Activated T-cell treated with anti-CD3 and anti-CD28 coated beads, Interleukin-2, amount 50 U/mL, for 4 hours (primary cell): ENCODE measurements around the gene AREL1. TPM values are rescaled to one million over a fixed set of nuclear protein-coding genes. Genes with fewer than 3 reads are reported as not detected.

ENCODE experiments used
- ATAC-seq, 2 donors: fragments of 200-7000 bp; cut with Tn5 transposase; one replicate each; pipeline ENCODE4 v1.10.0; 2021
- DNase-seq: peaks from one replicate; pipeline ENCODE4 v3.0.0-alpha.2; 2020
- H3K27me3 Mint-ChIP-seq: one replicate; pipeline ENCODE4 v1.8.0; 2021; ENCODE audit warnings: low read depth, mixed read lengths
- H3K36me3 Mint-ChIP-seq: one replicate; pipeline ENCODE4 v1.8.0; 2022; ENCODE audit warnings: mixed read lengths; ENCODE audit not compliant: insufficient read depth
- H3K4me1 Mint-ChIP-seq: one replicate; pipeline ENCODE4 v1.8.0; 2021; ENCODE audit warnings: low read depth, mixed read lengths
- H3K4me3 Mint-ChIP-seq: one replicate; pipeline ENCODE4 v1.8.0; 2021; ENCODE audit warnings: mild to moderate bottlenecking, moderate library complexity, mixed read lengths
- H3K9me3 Mint-ChIP-seq: one replicate; pipeline ENCODE4 v1.8.0; 2021; ENCODE audit warnings: mixed read lengths
- total RNA-seq, 3 donors: library from RNA; stranded (reverse); gene quantifications; one replicate each; pipeline ENCODE4 v1.2.1, GENCODE V29; 2021

Gene AREL1
- total RNA-seq, 3 donors from 2014 or later = 31.1 to 38.0 (median 32.5) TPM

- Mint-ChIP-seq H3K36me3 (peaks cover 16% of the 10 kb centered on the region), H3K27me3 (no peaks in the 10 kb centered on the region), H3K9me3 (no peaks in the 10 kb centered on the region), H3K4me1 (peaks cover 58% of the 10 kb centered on the region), H3K4me3 (peak overlapping the region; percentile 96)
- ATAC-seq = no peak
- no peak for DNase-seq
Observed at GRCh38 chr14:74711651-74712050, 1.2 kb downstream of the AREL1 start.

- no peaks in the 10 kb centered on the region for H3K27me3 Mint-ChIP-seq
- H3K36me3 Mint-ChIP-seq = peaks cover 6% of the 10 kb centered on the region
- ATAC-seq (no peak), DNase-seq (no peak)
- no peaks in the 10 kb centered on the region for H3K9me3 Mint-ChIP-seq
- H3K4me3 Mint-ChIP-seq = peak overlapping the region; percentile 31
- H3K4me1 Mint-ChIP-seq = peaks cover 53% of the 10 kb centered on the region
Observed at GRCh38 chr14:74710480-74710879, 2.4 kb downstream of the AREL1 start.

GRCh38 chr14:74705613-74706500 lies 7.0 kb downstream of the AREL1 start:
- H3K36me3 Mint-ChIP-seq = peaks cover 19% of the 10 kb centered on the region
- peaks cover 7% of the 10 kb centered on the region for H3K9me3 Mint-ChIP-seq
- ATAC-seq (no peak), DNase-seq (no peak)
- H3K4me1 Mint-ChIP-seq = peaks cover 47% of the 10 kb centered on the region
- no peaks in the 10 kb centered on the region for H3K27me3 Mint-ChIP-seq
- H3K4me3 Mint-ChIP-seq = no peak overlapping the region

GRCh38 chr14:74704656-74705055 lies 8.2 kb downstream of the AREL1 start:
- no peaks in the 10 kb centered on the region for H3K27me3 Mint-ChIP-seq
- H3K4me1 Mint-ChIP-seq = peaks cover 36% of the 10 kb centered on the region
- no peak for ATAC-seq
- peaks cover 22% of the 10 kb centered on the region for H3K36me3 Mint-ChIP-seq
- H3K9me3 Mint-ChIP-seq = peaks cover 7% of the 10 kb centered on the region
- DNase-seq = no peak
- H3K4me3 Mint-ChIP-seq = no peak overlapping the region

- H3K27me3 Mint-ChIP-seq = no peaks in the 10 kb centered on the region
Observed at GRCh38 chr14:74703043-74703442, 9.8 kb downstream of the AREL1 start.

GRCh38 chr14:74702293-74702692 lies 10.6 kb downstream of the AREL1 start:
- Mint-ChIP-seq H3K27me3 (no peaks in the 10 kb centered on the region), H3K36me3 (peaks cover 26% of the 10 kb centered on the region), H3K9me3 (peaks cover 7% of the 10 kb centered on the region), H3K4me3 (no peak overlapping the region), H3K4me1 (peaks cover 30% of the 10 kb centered on the region)
- no peak for DNase-seq
- no peak for ATAC-seq

More at GRCh38 chr14:74703043-74703442, 9.8 kb downstream of the AREL1 start:
- Mint-ChIP-seq H3K9me3 (peaks cover 7% of the 10 kb centered on the region), H3K4me1 (peaks cover 30% of the 10 kb centered on the region), H3K4me3 (no peak overlapping the region), H3K36me3 (peaks cover 26% of the 10 kb centered on the region)
- no peak for DNase-seq
- no peak for ATAC-seq

- Mint-ChIP-seq H3K27me3 (no peaks in the 10 kb centered on the region), H3K9me3 (peaks cover 7% of the 10 kb centered on the region), H3K4me3 (no peak overlapping the region), H3K4me1 (peaks cover 24% of the 10 kb centered on the region), H3K36me3 (peaks cover 28% of the 10 kb centered on the region)
- DNase-seq (no peak), ATAC-seq (no peak)
Observed at GRCh38 chr14:74698465-74698864, 14.4 kb downstream of the AREL1 start.

- no peaks in the 10 kb centered on the region for H3K27me3 Mint-ChIP-seq
- no peak for ATAC-seq
- H3K9me3 Mint-ChIP-seq = peaks cover 5% of the 10 kb centered on the region
- no peak for DNase-seq
- peaks cover 25% of the 10 kb centered on the region for H3K36me3 Mint-ChIP-seq
- H3K4me3 Mint-ChIP-seq = no peak overlapping the region
- H3K4me1 Mint-ChIP-seq = peaks cover 23% of the 10 kb centered on the region
Observed at GRCh38 chr14:74697976-74698375, 14.9 kb downstream of the AREL1 start.

- Mint-ChIP-seq H3K36me3 (peaks cover 21% of the 10 kb centered on the region), H3K27me3 (no peaks in the 10 kb centered on the region), H3K9me3 (peaks cover under 1% of the 10 kb centered on the region), H3K4me3 (no peak overlapping the region), H3K4me1 (peaks cover 19% of the 10 kb centered on the region)
- no peak for DNase-seq
- ATAC-seq = no peak
Observed at GRCh38 chr14:74697543-74697942, 15.3 kb downstream of the AREL1 start.

- no peaks in the 10 kb centered on the region for H3K27me3 Mint-ChIP-seq
- H3K36me3 Mint-ChIP-seq = peaks cover 19% of the 10 kb centered on the region
Observed at GRCh38 chr14:74697011-74697410, 15.9 kb downstream of the AREL1 start.

GRCh38 chr14:74695406-74695805 lies 17.5 kb downstream of the AREL1 start:
- Mint-ChIP-seq H3K4me1 (peaks cover 11% of the 10 kb centered on the region), H3K27me3 (no peaks in the 10 kb centered on the region), H3K4me3 (no peak overlapping the region), H3K9me3 (no peaks in the 10 kb centered on the region), H3K36me3 (peaks cover 13% of the 10 kb centered on the region)
- DNase-seq (no peak), ATAC-seq (no peak)

More at GRCh38 chr14:74697011-74697410, 15.9 kb downstream of the AREL1 start:
- Mint-ChIP-seq H3K9me3 (no peaks in the 10 kb centered on the region), H3K4me3 (no peak overlapping the region), H3K4me1 (peaks cover 18% of the 10 kb centered on the region)
- ATAC-seq = no peak
- DNase-seq = no peak

- Mint-ChIP-seq H3K27me3 (no peaks in the 10 kb centered on the region), H3K4me3 (no peak overlapping the region), H3K36me3 (peaks cover 21% of the 10 kb centered on the region), H3K4me1 (peaks cover 8% of the 10 kb centered on the region), H3K9me3 (no peaks in the 10 kb centered on the region)
- ATAC-seq = no peak
- DNase-seq = no peak
Observed at GRCh38 chr14:74693191-74693590, 19.7 kb downstream of the AREL1 start.

GRCh38 chr14:74691456-74691855 lies 21.4 kb downstream of the AREL1 start:
- Mint-ChIP-seq H3K27me3 (no peaks in the 10 kb centered on the region), H3K4me1 (peaks cover 8% of the 10 kb centered on the region), H3K9me3 (no peaks in the 10 kb centered on the region), H3K4me3 (no peak overlapping the region), H3K36me3 (peaks cover 22% of the 10 kb centered on the region)
- ATAC-seq = no peak
- no peak for DNase-seq

GRCh38 chr14:74685921-74686678 lies 26.8 kb downstream of the AREL1 start:
- peaks cover 46% of the 10 kb centered on the region for H3K36me3 Mint-ChIP-seq

More at GRCh38 chr14:74685921-74686678, 26.8 kb downstream of the AREL1 start:
- Mint-ChIP-seq H3K9me3 (no peaks in the 10 kb centered on the region), H3K27me3 (no peaks in the 10 kb centered on the region), H3K4me3 (no peak overlapping the region), H3K4me1 (peaks cover 16% of the 10 kb centered on the region)
- no peak for DNase-seq
- ATAC-seq = no peak
